AML-193 (cell line): ENCODE measurements around the gene ZNF792.
"Not testable (repeated sequence)": the region's sequence is repeated elsewhere in the genome, so short reads cannot be mapped to it uniquely, and the experiment has no call there.

Source experiments
- DNase-seq, 2 experiments: peaks; one replicate each; lab custom pipeline; 2025; lab: John Stamatoyannopoulos, UW

ZNF792 gene

DNA sequence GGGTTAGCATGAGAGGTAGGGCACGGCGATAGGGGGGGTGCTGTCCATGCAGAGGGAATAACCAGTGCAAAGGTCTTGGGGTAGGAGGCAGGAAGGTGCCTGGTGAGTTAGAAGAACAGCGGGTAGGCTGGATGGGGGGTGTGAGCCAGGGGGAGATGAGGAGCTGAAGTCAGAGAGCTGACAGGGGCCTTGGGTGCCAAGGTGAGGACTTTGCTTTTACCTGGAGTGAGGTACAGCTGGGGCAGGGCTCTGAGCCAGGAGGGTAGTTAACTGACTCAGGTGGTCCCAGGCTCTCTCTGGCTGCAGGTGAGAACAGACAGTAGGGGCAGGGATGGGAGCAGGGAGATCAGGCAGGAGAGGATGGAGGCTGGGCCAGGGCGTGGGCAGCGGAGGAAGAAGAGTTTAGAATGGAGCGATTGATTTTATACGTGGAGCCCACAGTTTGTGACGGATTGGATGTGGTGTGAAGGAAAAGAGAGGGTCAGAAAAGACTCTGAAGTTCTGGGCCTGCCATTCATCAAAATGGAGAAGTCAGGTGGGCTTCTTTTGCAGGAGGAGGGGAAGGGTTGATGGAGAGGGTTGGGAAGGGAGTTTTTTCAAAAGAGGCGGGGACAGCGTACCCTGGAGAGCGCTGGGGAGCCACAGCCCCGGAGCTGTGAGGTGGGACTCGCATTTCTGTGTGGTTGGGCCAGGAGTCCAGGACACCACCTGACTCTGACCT, 34.9 kb upstream of the ZNF792 start:
- no peak for DNase-seq

DNA sequence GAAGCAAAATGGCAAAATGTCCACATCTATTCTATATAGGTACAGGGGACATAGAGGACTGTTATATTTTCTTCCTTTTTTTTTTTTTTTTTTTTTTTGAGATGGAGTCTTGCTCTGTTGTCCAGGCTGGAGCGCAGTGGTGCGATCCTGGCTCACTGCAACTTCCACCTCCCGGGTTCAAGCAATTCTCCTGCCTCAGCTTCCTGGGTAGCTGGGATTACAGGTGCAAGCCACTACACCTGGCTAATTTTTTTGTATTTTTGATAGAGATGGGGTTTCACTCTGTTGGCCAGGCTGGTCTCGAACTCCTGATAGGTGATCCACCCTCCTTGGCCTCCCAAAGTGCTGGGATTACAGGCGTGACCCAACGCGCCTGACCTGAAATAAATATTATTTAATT, 34.2 kb upstream of the ZNF792 start:
- not testable (repeated sequence) for DNase-seq

DNA sequence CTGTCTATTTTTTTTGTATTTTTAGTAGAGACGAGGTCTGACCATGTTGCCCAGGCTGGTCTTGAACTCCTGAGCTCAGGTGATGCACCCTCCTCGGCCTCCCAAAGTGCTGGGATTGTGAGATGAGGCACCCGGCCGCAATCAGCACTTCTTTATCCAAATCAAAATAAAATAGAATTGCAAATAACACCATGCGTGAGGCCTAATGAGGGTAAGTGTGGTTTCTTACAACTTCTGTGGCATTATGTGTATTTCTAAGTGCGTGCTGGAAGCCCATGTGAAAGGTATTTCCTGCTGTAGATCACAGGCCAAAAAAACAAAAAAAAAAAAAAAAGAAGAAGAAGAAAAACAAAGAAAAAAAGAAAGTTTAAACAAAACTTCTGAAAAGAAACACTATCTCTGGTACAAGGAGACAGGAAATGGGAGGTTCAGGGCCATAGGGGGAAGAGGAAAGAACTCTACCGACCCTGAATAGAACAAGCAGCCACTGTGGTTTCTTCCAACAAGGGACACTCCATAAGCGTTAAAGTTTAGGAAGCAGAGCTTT, 33.1 kb upstream of the ZNF792 start:
- DNase-seq = no peak

DNA sequence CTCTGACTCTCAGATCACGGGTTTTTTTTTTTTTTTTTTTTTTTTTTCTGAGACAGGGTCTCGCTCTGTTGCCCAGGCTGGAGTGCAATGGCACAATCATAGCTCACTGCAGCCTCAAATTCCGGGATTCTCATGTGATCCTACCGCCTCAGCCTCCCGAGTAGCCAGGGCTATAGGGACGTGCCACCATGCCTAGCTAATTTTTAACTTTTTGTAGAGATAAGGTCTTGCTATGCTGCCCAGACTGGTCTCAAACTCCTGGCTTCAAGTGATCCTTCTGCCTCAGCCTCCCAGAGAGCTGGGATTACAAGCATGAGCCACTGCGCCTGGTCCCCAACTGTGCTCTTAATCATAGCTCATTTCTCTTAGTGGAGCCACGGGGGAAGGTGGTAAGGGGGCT, 31.5 kb upstream of the ZNF792 start:
- DNase-seq = no peak

DNA sequence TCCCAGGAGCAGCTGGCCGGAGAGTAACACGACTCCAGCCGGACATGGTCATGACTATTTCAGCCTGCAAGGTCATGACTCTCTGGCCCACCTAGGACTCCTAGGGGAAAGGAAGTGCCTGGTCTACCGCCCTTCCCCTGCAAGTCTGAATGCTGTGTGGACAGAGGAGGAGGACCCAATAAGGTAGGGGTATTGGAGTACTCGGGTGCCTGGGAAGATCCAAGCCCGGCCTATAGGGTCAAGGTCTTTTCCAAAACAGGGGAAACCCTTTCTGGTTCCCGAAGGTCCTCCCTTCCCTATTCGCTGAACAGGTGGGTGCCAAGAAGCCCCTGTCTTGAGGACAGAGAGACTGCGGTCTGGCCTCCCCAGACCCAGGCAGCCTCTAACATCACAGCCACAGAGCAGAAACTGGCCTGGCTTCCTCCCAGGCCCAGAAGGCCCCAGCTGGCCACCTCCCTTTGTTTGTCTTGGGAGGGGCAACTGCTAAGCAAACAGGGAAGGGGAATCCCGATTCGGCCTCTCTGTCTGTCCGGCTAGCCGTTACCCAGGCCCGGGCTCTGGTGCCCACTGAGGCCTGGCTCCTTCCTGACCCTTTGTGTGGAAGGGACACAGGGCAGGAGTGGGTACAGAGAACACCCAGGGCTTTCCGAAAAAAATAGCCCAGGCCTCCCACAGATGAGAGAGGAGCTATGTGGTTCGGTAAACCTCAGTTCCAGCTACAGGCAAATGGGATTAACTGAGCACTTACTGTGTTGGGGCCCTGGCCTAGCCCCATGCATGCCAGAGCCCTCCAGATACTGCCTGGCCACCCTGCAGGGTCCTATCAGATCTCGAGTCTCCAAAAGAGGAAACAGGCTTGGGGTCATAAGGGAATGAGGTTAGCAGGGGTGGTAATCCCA, 30.9 kb upstream of the ZNF792 start:
- DNase-seq = no peak

DNA sequence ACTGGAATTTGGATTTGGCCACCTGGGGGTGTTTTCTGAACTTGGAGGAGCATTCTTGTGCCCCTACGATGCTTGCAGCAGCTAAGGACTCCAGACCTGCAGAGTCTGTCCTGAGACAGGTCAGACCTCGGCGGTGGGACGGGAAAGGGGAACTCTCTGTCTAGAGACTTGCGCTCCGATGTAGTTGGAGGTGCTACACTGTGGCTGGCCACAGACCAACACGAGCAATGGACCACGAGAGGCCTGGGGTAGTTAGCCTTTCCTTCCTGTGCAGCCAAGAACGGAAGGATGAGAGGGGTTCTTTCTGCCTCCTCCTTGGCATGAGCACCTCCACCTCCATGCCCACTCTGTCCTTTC, 30.2 kb upstream of the ZNF792 start:
- no peak for DNase-seq

DNA sequence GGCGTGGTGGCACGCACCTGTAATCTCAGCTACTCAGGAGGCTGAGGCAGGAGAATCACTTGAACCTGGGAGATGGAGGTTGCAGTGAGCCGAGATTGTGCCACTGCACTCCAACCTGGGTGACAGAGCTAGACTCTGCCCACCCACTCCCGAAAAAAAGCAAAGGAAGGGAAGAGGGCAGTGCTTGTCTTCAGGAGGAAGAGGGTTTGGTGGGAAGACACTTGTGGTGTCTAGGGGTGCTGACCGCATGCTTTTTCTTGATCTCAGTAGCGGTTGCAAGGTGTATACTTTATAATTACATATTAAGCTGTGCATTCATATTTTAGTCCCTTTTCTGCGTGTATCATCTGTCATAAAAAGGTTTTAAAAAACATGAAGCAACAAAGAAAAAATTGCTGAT, 28.6 kb upstream of the ZNF792 start:
- not testable (repeated sequence) for DNase-seq

DNA sequence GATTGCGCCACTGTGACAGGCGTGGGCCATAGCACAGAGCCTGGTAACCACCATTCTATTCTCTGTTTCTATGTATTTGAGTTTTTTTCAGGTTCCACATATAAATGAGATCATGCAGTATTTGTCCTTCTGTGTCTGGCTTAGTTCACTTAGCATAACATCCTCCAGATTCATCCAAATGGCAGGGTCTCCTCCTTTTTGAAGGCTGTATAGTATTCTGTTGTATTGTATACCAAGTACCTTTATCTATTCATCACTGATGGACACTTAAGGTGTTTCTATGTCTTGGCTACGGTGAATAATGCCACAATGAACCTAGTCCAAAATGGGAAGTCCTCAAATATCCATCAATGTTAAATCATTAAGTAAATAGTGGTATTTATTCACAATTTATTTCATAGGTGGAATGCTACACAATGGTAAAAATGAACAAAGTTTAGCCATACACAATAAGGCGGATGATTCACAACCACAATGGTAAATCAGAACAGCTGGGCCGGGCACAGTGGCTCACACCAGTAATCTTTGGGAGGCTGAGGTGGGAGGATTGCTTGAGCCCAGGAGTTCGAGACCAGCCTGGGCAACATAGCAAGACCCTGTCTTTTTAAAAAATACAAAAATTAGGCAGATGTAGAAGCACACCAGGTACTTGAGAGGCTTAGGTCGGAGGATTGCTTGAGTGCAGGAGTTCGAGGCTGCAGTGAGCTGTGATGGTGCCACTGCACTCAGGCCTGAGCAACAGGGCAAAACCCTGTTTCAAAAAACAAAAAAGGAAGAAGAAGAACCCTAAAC, 27.7 kb upstream of the ZNF792 start:
- DNase-seq = no peak

DNA sequence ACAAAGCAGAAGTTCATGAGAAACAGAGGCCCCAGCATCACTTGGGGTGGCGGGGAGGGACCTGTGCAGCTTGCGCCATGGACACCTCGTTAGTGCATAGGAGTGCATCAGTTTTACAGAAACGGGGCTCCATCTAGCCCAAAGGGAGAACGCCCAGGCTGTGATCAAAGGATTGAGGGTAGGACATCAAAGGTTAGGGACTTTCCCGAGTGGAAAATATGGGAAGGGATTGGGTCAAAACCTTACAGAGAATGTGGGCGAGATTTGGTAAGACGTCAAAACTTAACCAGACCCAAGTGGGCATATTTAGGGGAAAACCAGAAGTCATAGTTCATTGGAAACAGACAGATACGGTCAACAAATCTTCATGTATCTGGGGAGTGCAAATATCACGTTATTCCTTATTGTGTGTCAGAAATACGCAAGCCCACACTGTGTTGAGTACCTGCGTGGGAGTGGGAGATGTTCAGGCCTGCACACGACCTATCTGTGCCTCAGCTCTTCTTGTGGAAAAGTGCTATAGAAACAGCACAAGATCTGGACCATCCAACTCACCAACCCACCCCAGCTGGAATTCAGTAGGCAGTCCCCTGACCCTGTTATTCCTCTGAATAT, 26.7 kb upstream of the ZNF792 start:
- no peak for DNase-seq

DNA sequence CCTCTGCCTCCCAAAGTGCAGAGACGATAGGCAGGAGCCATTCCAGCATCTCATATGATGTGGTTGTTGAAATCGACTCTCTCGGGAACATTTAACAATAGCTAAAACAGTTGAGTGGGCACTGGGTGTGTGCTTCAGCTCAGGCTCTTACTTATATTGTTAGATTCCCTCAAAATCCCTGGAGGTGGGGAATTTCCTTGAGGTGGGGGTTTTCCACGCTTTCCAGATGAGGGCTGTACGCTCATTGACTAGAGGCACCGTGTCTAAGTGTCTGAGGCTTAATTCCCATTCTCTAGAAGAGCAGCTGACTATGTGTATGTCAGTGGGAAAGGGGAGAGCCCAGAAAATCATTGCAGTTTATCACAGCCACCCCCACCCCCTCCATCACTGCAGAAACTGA, 25.3 kb upstream of the ZNF792 start:
- DNase-seq = no peak

DNA sequence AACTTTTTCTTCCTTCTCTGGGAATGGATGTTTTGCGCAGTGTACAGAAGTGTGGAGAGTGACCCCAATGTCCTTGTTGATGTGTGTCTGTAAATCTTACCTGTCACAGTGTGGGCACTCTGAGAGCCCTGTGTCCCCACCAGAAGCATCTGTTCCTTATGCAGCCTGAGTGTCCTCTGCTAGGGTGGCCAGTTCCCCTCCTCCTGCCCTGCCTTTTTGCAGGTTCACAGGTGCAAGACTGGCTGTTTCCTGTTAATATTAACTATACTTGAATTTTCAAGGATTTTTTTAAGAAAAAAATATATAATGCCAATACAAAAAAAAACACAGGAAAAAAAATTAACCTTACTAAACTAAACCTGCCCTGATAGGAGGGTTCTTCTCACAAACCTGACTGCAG, 24.1 kb upstream of the ZNF792 start:
- DNase-seq = no peak

DNA sequence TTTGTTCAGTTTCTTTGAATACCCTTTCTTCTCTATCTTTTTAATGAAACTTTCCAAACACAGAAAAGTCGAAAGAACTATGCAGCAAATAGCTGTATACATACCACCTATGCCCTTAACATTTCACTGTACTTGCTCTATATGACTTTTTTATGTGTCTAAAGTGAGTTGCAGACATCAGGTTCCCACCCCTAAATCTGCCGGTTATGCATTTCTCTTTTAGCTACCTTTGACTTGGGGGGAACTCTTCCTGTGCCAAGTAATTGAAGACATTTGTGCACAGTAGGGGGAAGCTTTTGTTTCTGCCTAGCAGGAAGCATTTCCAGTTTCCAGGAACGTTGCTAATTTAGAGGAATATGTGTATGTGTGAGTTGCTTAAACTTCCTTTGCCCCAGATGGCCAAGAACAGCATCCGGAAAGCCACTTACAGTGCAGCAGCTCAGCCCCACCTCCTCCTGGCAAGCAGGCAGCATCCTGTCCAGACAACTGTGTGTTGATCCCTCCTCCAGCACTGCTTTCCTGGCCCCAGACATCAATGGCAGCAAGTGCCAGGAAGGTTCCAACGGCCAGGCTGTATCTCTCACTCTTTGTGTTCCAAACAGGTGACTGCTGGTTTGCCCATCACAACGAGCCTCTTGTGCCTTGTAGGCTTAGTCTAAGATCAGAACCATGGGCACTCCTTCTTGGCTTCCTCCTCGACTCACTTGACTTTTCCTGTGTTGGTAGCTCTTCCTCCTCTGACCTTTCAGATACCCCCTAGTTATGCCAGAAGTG, 21.4 kb upstream of the ZNF792 start:
- DNase-seq = peak; percentile 9 to 41

DNA sequence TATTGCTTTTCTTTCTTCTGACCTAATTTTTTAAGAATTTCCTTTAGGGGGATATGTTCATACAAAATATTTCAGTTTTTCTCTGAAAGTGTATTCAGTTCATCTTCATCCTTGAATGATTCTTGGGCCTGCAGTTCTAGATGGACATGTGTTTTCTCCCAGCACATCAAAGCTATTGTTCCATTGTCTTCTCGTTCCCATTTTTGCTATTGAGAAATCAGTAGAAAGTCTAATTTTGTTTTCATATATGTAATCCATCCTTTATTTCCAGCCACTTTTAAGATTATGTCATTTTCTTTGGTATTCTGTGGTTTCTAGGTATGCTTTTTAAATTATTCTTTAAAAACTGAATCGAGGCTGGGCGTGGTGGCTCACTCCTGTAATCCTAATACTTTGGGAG, 20.3 kb upstream of the ZNF792 start:
- DNase-seq = no peak

DNA sequence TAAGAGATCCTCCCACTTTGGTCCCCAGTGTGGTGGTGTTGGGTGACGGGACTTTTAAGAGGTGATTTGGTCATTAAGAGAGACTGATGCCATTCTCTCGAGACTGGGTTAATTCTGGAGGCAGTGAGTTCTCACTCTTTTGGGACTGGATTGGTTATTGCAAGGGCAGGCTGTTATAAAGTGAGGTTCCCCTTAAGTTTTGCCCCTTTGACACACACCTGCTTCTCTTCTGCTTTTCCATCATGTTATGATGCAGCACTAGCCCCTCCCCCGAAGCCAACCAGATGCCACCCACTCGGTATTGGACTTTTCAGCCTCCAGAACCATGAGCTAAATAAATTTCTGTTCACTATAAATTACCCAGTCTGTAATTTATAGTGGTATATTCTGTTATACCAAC, 19.8 kb upstream of the ZNF792 start:
- DNase-seq = no peak

DNA sequence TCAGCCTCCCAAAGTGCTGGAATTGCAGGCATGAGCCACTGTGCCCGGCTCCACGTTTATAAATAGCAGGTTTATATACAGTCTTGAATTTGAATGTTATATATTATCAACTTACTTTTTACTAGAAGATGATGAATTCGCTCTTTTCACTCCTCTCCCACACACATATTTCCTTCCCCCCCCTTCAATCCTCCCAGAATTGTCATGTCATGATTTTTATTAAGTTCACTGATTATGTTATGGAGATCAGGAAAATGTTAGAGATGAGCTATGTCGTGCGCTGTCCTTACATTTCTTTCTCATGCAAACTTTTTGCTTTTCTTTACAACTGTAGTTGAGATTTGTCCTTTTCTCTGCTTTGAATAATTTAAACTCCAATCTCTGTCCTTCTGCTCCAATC, 18.2 kb upstream of the ZNF792 start:
- DNase-seq = no peak

DNA sequence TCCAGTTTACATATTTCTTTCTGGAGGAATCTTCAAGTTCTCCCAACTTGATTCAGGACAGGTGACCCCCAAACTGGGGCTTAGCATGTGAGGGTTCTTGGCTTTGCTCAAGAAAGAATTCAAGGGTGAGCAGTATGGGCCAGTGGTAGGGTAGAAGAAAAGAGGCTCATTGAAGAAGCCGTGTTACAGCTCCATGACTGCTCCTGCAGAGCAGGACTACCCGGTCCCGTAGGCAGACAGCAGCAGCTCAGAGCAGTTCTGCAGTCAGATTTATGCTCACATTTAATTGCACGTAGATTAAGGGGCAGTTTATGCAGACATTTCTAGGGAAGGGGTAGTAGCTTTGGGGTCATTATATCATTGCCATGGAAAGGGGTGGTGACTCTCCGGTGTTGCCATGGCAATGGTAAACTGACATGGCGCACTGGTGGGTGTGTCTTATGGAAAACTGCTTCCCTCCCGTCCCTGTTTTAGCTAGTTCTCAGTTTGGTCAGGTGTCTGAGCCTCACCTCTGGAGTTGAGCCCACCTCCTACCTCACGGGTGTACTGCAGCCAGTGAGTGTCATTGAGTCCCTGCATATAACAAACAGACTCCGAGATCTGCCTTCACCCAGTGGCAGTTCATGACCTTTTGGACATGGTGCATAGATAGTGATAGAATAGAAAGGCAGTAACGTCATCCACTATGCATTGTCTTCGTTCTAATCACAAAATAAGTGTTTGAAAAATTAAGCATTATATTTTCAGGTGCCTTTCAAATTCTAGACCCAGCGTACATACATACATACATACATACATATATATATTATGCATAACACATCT, 16.0 kb upstream of the ZNF792 start:
- no peak for DNase-seq

DNA sequence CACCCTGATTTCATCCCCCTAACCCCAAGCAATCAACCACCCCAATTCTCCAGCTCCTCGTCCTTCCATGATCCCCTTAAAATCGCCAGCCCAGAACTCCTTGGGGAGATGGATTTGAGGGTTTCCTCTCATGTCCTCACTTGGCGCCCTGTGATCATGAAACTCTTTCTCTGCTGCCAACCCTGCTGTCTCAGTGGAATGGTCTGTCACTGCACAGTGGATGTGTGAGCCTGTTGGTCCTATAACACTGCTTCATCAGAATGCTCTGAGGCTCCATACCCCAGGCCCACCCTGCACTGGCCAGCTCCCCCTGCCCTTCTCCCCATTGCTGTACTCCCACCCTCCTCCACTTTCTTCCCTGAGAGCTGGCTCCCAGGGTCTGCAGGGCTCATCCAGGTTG, 12.6 kb upstream of the ZNF792 start:
- DNase-seq = no peak

DNA sequence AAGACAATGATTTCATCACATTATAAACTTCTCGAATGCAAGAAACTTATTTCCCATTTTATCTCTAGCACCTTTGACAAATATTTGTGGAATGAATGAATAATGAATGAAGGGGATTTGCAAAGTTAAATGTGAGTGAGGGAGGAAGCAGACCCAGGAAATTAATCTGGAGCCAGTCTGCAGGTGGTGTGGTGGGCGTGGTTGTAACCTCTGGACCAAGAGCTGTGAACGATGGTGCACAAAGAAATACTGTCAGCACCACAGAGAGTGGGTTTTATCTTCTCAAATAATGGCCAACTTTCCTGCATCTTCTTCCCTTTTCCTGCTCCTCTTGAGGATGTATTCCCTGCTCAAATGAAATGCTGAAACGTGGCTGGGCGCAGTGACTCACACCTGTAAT, 11.0 kb upstream of the ZNF792 start:
- DNase-seq = no peak

DNA sequence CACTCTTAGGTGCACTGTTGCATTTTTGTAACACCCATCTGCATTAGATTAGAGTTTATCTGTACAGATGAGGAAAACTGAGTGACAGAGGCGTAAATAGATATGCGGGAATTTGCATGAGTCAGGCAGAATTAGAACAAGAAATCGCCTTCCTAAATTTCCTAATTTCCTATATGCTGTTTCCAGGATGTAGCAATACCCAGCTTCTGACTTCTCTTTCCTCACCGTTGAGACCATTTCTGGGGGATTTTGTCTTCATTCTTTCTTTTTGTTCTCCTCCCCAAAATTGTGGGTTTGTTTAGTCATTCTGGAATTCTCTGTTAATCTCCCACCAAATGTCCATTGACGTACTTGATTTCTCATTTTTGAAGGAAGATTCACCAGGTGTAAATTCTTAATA, 10.6 kb upstream of the ZNF792 start:
- no peak for DNase-seq

DNA sequence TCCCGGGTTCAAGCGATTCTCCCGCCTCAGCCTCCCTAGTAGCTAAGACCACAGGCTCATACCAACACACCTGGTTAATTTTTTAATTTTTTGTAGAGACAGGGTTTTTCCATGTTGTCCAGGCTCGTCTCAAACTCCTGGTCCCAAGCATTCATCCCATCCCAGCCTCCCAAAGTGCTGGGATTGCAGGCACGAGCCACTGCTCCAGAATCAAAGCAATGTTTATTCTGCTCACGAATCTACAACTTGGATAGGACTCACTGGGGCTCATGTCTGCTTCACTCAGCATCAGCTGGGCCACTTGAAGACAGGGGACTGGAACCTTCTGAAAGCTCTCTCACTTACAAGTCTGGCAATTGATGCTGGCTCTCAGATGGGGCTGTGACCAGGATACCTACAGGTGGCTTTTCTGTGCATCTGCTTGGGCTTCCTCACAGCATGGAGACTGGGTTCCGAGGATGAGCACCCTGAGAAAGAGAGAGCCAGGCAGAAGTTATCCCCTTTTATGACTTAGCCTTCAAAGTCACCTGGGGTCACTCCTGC, 8.2 kb upstream of the ZNF792 start:
- DNase-seq = no peak
